HepG2 (cell line): Measurements from ENCODE around the gene RNF133. TPM values are rescaled to one million over a fixed set of nuclear protein-coding genes. Genes with fewer than 3 reads are reported as not detected.

Experiments used
- BCL3 ChIP-seq: sonication (generic); formaldehyde crosslinking; IDR thresholded peaks from 2 replicates; pipeline ENCODE4 v1.5.1; 2020; ENCODE audit warnings: mild to moderate bottlenecking, missing genetic modification reagents, moderate library complexity
- BCL6 ChIP-seq: IDR thresholded peaks from 2 replicates; pipeline ENCODE4 v1.6.1; 2016; ENCODE audit warnings: missing genetic modification reagents, missing compliant biosample characterization
- FOXO1 ChIP-seq: sonication (generic); formaldehyde crosslinking; IDR thresholded peaks from 2 replicates; pipeline ENCODE4 v1.4.0; 2020; ENCODE audit warnings: missing genetic modification reagents
- FOXP1 ChIP-seq, 2 experiments: fragments of 450-650 bp in 1 of 2; IDR thresholded peaks; 2 replicates each; pipeline ENCODE4 v1.6.1; 2017 to 2018; ENCODE audit warnings: antibody characterized with exemption in 1 of 2
- GLI4 ChIP-seq: sonication (generic); formaldehyde crosslinking; IDR thresholded peaks from 2 replicates; pipeline ENCODE4 v1.5.1; 2020; ENCODE audit warnings: missing genetic modification reagents, mild to moderate bottlenecking, moderate library complexity, borderline replicate concordance
- HMGA1 ChIP-seq: sonication (generic); formaldehyde crosslinking; conservative IDR thresholded peaks from 2 replicates; pipeline ENCODE4 v1.4.0; 2020; ENCODE audit warnings: missing genetic modification reagents
- HOXA3 ChIP-seq: sonication (generic); formaldehyde crosslinking; IDR thresholded peaks from 2 replicates; pipeline ENCODE4 v1.5.0; 2020; ENCODE audit warnings: missing genetic modification reagents
- HOXA9 ChIP-seq: sonication (generic); formaldehyde crosslinking; IDR thresholded peaks from 2 replicates; pipeline ENCODE4 v1.8.1; 2022; ENCODE audit warnings: missing genetic modification reagents, mild to moderate bottlenecking, moderate library complexity, borderline replicate concordance
- ISL2 ChIP-seq: sonication (generic); formaldehyde crosslinking; IDR thresholded peaks from 2 replicates; pipeline ENCODE4 v1.5.0; 2020; ENCODE audit warnings: missing genetic modification reagents
- MAFG ChIP-seq: sonication (generic); formaldehyde crosslinking; IDR thresholded peaks from 2 replicates; pipeline ENCODE4 v1.5.1; 2020; ENCODE audit warnings: mild to moderate bottlenecking, missing genetic modification reagents
- MXD4 ChIP-seq: IDR thresholded peaks from 2 replicates; pipeline ENCODE4 v1.6.1; 2016; ENCODE audit warnings: mild to moderate bottlenecking, missing biosample characterization, missing genetic modification reagents
- NR2C2 ChIP-seq: sonication (generic); formaldehyde crosslinking; IDR thresholded peaks from 2 replicates; pipeline ENCODE4 v1.4.0; 2020; ENCODE audit warnings: missing genetic modification reagents, mild to moderate bottlenecking, moderate library complexity, borderline replicate concordance
- NR3C1 ChIP-seq: sonication (generic); formaldehyde crosslinking; IDR thresholded peaks from 2 replicates; pipeline ENCODE4 v1.4.0; 2020; ENCODE audit warnings: missing genetic modification reagents
- SATB2 ChIP-seq: sonication (generic); formaldehyde crosslinking; IDR thresholded peaks from 2 replicates; pipeline ENCODE4 v1.5.0; 2020; ENCODE audit warnings: missing genetic modification reagents
- SOX5 ChIP-seq: IDR thresholded peaks from 2 replicates; pipeline ENCODE4 v1.6.1; 2016; ENCODE audit warnings: borderline replicate concordance
- SP4 ChIP-seq: sonication (generic); formaldehyde crosslinking; IDR thresholded peaks from 2 replicates; pipeline ENCODE4 v1.8.1; 2023; ENCODE audit warnings: mild to moderate bottlenecking, missing genetic modification reagents
- SRSF9 ChIP-seq: fragments of 200-400 bp; formaldehyde crosslinking; IDR thresholded peaks from 2 replicates; pipeline ENCODE4 v1.6.1; 2018; ENCODE audit warnings: borderline replicate concordance, mild to moderate bottlenecking, low read depth, low read length; ENCODE audit not compliant: insufficient read depth, poor library complexity, severe bottlenecking
- TARDBP ChIP-seq: sonication (generic); formaldehyde crosslinking; IDR thresholded peaks from 2 replicates; pipeline ENCODE4 v1.8.0; 2022; ENCODE audit warnings: mild to moderate bottlenecking, missing genetic modification reagents
- TBX2 ChIP-seq: sonication (generic); formaldehyde crosslinking; IDR thresholded peaks from 2 replicates; pipeline ENCODE4 v1.5.0; 2020; ENCODE audit warnings: missing genetic modification reagents, mild to moderate bottlenecking, borderline replicate concordance
- THYN1 ChIP-seq: sonication (generic); formaldehyde crosslinking; IDR thresholded peaks from 2 replicates; pipeline ENCODE4 v1.8.1; 2023; ENCODE audit warnings: low read depth, mild to moderate bottlenecking, moderate library complexity, missing genetic modification reagents, borderline replicate concordance
- U2AF1 ChIP-seq: fragments of 200-400 bp; formaldehyde crosslinking; optimal IDR thresholded peaks from 2 replicates; pipeline ENCODE3; 2017; ENCODE audit warnings: mild to moderate bottlenecking, low read depth, low read length
- ZBTB14 ChIP-seq: sonication (generic); formaldehyde crosslinking; IDR thresholded peaks from 2 replicates; pipeline ENCODE4 v1.4.0; 2020; ENCODE audit warnings: missing genetic modification reagents
- ZBTB42 ChIP-seq: sonication (generic); formaldehyde crosslinking; IDR thresholded peaks from 2 replicates; pipeline ENCODE4 v1.5.0; 2020; ENCODE audit warnings: mild to moderate bottlenecking, missing genetic modification reagents
- ZEB1 ChIP-seq: IDR thresholded peaks from 2 replicates; pipeline ENCODE4 v1.6.1; 2012; ENCODE audit warnings: mild to moderate bottlenecking, low read depth, inconsistent platforms; ENCODE audit not compliant: insufficient replicate concordance
- ZFY ChIP-seq: sonication (generic); formaldehyde crosslinking; IDR thresholded peaks from 2 replicates; pipeline ENCODE4 v1.4.0; 2020; ENCODE audit warnings: missing genetic modification reagents
- ZNF326 ChIP-seq: sonication (generic); formaldehyde crosslinking; IDR thresholded peaks from 2 replicates; pipeline ENCODE4 v1.4.0; 2020; ENCODE audit warnings: missing genetic modification reagents, borderline replicate concordance
- ZNF430 ChIP-seq: sonication (generic); formaldehyde crosslinking; IDR thresholded peaks from 2 replicates; pipeline ENCODE4 v1.9.0; 2021; ENCODE audit warnings: mild to moderate bottlenecking, missing genetic modification reagents
- ZNF549 ChIP-seq: sonication (generic); formaldehyde crosslinking; IDR thresholded peaks from 2 replicates; pipeline ENCODE4 v1.5.0; 2020; ENCODE audit warnings: missing genetic modification reagents
- ZNF572 ChIP-seq: sonication (generic); formaldehyde crosslinking; IDR thresholded peaks from 2 replicates; pipeline ENCODE4 v1.5.1; 2020; ENCODE audit warnings: mild to moderate bottlenecking, missing genetic modification reagents
- ZNF7 ChIP-seq: IDR thresholded peaks from 2 replicates; pipeline ENCODE4 v1.6.1; 2016; ENCODE audit warnings: missing biosample characterization, missing genetic modification reagents
- ZNF777 ChIP-seq: sonication (generic); formaldehyde crosslinking; IDR thresholded peaks from 2 replicates; pipeline ENCODE4 v1.4.0; 2020; ENCODE audit warnings: missing genetic modification reagents
- ZNF782 ChIP-seq: sonication (generic); formaldehyde crosslinking; IDR thresholded peaks from 2 replicates; pipeline ENCODE4 v1.4.0; 2020; ENCODE audit warnings: missing genetic modification reagents, mild to moderate bottlenecking, borderline replicate concordance
- ZNF850 ChIP-seq: sonication (generic); formaldehyde crosslinking; conservative IDR thresholded peaks from 2 replicates; pipeline ENCODE4 v1.9.0; 2021; ENCODE audit warnings: mild to moderate bottlenecking, missing genetic modification reagents
- polyA plus RNA-seq, 8 experiments: library from polyadenylated mRNA; depleted of rRNA in 3 of 8; stranded (reverse) in 7 of 8; unstranded in 1 of 8; fragments of >200 nt; fragmentation: Illumina TruSeq in 4 of 8; extraction: Trizol in 4 of 8; gene quantifications; 2 replicates each; pipeline versions ENCODE4 v1.2.1 to v1.2.3, GENCODE V29; 2011 to 2016; ENCODE audit warnings: low read depth in 4 of 8, missing spikeins in 1 of 8, mixed read lengths in 1 of 8; ENCODE audit not compliant: insufficient read depth in 1 of 8
- total RNA-seq, 5 experiments: library from RNA; depleted of rRNA; stranded (reverse); fragments of >200 nt; fragmentation: Illumina TruSeq; extraction: Trizol; gene quantifications; 2 replicates each; pipeline ENCODE4 v1.2.3, GENCODE V29; 2016; ENCODE audit warnings: low read depth in 1 of 5

Gene RNF133
- total and polyA plus RNA-seq, 2 of the 13 experiments (the other 11 are each of a cell fraction or from before 2014, with no cell fraction given), result 0.13 to 1.00 TPM

DNA sequence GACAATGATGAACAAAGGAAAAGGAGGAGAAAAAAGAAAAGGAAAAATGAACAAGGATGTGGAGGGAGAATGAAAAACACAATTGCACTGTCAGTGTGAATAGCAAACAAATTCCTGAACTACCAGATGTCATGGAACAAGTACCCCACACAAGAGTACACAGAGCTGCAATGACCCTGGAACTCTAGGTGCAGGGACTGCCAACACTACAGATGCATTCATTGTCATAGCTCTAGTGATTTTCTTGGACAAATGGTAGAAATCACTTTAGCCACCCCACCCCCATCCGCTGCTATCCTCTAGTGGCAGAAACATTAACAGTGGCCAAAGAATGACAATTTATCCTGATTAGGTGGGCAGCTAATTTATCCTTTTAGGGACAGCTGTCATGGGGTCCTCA is 3.1 kb downstream of the RNF133 start (continued):
- TF ChIP-seq BCL6 (CRISPR knock-in tag) (peak; percentile 97), ZBTB42 (CRISPR knock-in tag) (no peak), ISL2 (peak; percentile 31; the same call in 1 of the 2 replicates), ZNF782 (CRISPR knock-in tag) (no peak), SP4 (CRISPR knock-in tag) (0 out of 2 replicates have a peak, but pooled peaks have one; percentile 22), ZNF572 (CRISPR knock-in tag) (no peak), ZEB1 (no peak), TARDBP (CRISPR knock-in tag) (peak; percentile 51; the same call in 1 of the 2 replicates), FOXO1 (peak; percentile 57; the same call in 1 of the 2 replicates), U2AF1 (no peak), TBX2 (CRISPR knock-in tag) (peak; percentile 49; the same call in 1 of the 2 replicates), ZNF777 (CRISPR knock-in tag) (no peak), FOXP1 (IDR thresholded peaks at IDR 0.05) (no peak), FOXP1 (CRISPR knock-in tag; IDR thresholded peaks at IDR 0.05) (peak; percentile 45; the same call in 1 of the 2 replicates), SATB2 (CRISPR knock-in tag) (no peak), HOXA3 (CRISPR knock-in tag) (0 out of 2 replicates have a peak, but pooled peaks have one; percentile 11), NR2C2 (CRISPR knock-in tag) (no peak), SRSF9 (no peak), BCL3 (CRISPR knock-in tag) (no peak), MAFG (CRISPR knock-in tag) (no peak), ZNF430 (CRISPR knock-in tag) (no peak), ZNF326 (CRISPR knock-in tag) (no peak), GLI4 (CRISPR knock-in tag) (no peak), ZFY (CRISPR knock-in tag) (no peak), NR3C1 (CRISPR knock-in tag) (no peak), ZNF549 (CRISPR knock-in tag) (no peak), SOX5 (CRISPR knock-in tag) (peak; percentile 86), ZBTB14 (CRISPR knock-in tag) (no peak), ZNF850 (CRISPR knock-in tag) (no peak), ZNF7 (CRISPR knock-in tag) (no peak), MXD4 (CRISPR knock-in tag) (no peak), HOXA9 (no peak), HMGA1 (no peak), THYN1 (CRISPR knock-in tag) (no peak)
